HTERT RPE-1 (cell line): Measurements from ENCODE around the gene STX16.

Source experiments
- in situ Hi-C: fragments of 300-500 bp; cut with MboI; formaldehyde crosslinking; loops from 4 replicates; pipeline ENCODE4 v1.14.3; 2020; ENCODE audit warnings: low sequenced_read_pairs

STX16 gene

DNA sequence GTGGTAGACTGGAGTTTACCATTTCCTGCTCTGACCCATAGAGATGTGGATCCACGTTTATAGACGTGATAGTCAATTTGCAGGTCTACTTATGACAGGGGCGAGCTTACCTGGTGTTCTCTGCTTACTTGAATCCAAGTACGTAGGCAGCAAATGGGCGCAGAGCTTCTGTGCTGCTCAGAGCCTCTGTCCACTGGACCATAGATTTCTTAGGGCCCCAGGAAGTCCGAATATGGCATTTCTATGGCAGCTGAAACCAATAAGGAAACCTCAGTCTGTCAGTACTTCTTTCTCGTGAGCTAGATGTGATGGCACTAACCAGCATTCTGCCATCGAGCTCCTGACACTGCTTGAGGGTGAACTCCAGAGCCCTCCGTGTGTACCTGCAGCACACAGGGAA is 22.0 kb downstream of the STX16 start:
- in situ Hi-C loops = no loop called here

DNA sequence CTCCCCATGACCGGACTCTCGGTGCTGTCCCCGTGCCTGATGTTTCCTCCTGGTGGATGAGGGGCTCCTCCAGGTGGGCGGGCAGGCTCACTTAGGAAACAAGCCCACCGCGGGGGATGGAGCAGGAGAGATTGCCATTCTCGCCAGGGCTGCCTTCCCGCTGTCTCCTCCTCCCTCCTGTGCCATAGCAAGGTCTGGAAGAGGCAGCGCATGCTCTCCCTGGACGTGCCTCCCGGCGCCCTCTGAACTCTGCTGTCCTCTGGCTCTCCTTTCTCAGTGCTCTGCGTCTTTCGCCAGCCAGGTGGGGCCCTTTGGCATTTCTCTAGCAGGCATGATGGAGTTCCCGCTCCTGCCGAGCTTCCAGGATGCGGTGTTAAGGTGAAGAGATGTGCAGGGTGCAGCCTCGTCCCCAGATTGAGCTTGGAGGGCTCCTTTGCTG is 24.1 kb downstream of the STX16 start:
- in situ Hi-C loops = no loop called here

DNA sequence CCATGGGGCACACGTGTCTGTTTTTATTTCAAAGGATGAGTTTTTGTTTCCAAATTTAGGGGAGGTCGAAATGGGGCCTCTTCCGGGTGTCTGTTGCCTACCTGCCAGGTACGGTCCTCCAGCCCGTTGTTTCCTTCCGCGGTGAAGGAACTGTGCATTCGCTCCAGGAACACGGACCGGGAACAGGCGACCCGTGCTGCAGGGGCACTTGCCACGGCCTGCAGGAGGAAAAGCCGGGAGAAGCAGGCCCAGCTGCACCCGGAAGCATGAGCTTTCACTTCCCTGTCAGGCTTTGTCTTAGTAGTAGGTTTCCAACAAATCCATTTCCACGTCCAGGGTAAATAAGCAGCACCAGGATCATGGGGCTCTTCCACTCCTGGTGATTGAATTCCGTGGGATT is 24.6 kb downstream of the STX16 start:
- in situ Hi-C loops = no loop called here

DNA sequence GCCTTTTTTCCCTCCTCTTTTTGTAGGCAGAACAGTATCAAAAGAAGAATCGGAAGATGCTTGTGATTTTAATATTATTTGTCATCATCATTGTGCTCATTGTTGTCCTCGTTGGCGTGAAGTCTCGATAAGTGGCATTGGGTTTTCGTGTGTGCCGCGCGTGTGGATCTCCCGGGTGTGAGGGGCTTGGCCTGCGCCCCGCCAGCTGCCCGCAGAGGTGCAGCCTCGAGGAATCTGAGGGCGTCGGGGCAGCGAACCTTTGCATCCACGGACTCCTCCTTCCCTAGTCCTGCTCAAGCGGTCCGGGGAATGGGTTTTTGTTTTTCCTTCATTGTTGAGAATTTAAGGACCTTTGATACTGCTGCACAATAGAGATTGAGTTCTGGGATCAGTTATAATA is 25.1 kb downstream of the STX16 start:
- in situ Hi-C loops = no loop called here

DNA sequence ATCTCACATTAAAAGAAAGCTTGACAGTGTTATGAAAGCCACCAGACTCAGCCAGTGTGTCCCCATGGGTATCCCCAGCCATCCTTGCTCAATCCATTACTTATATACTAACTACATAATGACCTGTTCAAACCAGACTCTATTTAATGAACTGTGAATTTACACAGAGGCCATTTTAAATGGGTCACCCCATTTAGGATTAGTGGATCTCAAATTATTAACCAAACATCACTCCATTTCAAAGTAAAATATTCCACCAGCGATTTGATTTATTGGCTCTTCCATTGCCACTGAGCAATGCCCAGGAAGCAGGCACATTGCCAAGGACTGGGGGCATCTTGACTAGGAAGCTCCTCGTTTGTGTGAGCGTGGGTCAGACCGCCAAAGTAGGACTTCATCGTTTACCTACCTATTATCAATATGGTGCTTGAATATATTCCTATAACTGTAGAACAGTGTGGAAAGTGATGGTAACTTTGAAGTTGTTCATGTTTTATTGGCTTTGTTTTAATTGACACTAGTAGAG is 26.1 kb downstream of the STX16 start:
- in situ Hi-C loops = no loop called here

DNA sequence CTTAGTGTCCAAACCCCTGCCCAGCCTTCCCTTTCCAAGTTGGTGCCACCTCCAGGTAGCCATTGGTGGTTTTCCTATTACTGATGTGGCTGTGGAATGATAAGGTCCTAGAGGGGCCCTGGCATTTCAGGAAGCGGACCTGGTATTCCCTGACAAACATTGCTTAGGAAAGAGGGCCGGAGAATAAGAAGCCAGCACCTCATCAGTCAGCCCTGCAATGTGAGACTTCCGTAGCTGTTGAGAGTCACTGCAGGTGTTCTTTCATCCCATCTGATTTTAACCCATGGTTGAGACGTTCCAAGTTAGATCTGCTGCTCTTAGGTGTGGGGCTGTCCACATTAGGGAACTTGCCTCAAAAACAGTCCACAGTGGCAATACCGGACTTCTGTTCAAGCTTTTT is 26.7 kb downstream of the STX16 start:
- in situ Hi-C loops = no loop called here

DNA sequence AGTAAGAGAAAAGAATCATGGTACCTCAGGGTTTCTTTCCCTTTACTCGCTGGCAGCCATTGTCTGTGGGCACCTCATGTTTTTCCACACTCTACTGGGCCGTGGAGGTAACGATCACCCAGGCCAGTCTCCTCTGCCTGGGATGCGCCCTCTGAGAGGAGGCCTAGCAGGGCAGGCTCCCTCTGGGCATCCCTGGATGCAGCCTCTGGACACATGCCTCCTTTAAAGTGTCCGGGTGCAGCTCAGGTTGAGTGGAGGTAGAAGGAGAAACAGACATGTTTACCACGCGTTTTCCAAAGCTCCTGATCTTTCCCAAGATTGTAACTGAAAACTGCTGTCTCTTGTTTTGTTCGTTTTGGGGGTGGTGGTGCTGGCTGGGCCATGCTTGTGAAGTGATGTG is 27.7 kb downstream of the STX16 start:
- in situ Hi-C loops = no loop called here

DNA sequence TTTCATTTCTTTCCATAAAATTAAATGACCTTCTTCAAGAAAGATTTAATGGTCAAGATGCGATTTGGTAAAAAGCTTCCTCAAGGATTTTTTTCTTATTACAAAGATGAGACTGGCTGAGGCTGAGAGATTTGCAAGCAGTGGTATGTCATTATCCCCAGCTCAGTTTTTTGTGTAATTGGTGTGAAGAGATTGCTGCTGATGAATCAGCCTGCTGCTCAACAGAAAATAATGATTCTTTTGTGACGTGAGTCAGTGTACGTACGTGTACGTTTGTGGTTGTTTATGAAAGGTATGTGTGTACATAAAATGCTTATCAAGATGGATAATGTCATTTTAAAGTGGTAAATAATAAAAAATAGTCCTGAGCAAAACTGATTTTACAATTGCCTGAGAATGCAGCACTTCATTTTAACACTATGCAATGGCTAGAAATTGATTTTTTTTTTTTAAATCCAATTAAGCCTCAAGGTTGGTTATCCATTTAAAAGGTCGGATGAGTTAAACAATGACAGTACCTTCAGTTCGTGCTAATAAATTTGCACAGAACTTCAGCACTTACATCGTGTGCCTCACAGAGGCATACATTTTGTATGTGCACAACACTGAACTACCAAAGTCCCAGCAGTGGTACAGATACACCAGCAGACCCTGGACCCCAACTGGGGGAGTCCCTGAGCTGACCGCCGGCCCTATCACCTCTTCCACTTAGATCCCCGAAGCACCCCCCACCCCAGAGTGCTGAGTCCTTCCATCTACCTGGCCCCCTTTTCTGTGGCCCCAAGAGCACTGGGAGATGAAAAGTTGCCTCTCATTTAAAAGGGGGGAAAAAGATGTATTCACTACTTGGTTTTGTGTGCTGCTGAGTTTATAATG is 31.8 kb downstream of the STX16 start:
- in situ Hi-C loops = no loop called here

DNA sequence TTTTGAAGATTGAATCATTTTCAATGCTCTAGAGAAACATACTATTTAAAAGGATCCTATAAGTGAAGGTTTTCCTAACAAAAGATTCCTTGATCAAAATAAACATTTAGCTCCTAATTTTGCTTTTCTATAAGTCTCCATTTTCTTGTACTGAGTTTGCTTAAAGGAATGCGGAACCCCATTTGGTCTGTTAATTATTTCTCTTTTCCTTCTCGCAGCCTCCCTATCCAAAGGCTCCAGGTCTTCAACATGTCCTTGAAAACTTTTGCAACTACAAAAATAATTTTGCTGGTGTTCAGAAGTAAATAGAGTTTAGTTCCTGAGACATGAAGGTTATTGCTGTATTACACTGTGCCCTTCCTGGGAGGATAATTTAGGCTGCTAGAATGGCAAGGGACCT is 33.2 kb downstream of the STX16 start:
- in situ Hi-C loops = no loop called here

DNA sequence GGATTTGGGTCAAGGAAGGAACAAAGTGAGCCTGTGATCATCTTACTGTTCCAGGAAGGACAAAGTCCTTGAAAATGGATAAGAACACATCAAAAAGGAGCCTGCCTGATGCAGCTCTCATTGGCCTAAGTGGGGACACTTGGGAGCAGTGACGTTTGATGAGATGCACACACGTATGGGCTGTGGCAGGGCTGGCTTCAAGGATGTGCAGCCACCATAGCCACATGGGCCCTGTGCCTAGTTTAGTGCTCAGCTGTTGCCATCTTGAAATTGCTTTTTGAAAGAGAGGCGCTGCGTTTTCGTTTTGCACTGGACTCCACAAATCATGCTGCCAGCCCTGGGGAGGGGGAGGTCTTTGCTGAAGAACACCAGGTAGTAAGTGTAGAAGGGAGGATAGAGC is 34.9 kb downstream of the STX16 start:
- in situ Hi-C loops = no loop called here

DNA sequence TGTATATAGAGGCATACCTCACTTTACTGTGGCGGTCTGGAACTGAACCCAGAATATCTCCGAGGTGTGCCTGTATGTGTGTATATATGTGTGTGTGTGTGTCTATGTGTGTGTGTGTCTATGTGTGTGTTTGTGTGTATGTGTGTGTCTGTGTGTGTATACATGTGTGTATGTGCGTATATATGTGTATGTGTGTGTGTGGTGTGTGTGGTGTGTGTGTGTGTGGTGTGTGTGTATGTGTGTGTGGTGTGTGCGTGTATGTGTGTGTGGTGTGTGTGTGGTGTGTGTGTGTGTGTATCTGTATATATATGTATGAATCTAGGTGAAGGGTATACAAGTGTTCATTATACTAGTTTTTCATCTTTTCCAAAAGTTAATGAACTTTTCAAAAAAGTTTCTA is 37.3 kb downstream of the STX16 start:
- in situ Hi-C loops = no loop called here

DNA sequence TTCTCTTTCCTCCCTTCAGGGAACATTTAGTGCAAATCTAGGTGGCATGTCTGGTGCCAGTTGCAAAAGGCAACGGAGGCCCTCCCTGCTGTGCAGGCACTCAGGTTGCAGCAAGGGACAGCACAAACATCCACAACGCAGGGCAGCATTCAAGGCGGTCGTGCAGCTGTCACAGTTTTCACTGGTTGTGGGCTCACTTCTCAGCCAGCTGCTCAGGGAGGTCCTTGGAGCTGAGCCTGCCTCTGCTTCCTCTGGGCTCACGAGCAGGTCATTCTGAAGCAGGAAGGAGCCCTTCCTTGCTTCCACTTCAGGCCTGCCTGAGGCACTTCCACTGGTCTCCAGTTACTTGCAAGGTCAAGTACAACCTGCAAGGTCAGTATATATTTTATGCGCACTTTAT is 37.8 kb downstream of the STX16 start:
- in situ Hi-C loops = no loop called here

DNA sequence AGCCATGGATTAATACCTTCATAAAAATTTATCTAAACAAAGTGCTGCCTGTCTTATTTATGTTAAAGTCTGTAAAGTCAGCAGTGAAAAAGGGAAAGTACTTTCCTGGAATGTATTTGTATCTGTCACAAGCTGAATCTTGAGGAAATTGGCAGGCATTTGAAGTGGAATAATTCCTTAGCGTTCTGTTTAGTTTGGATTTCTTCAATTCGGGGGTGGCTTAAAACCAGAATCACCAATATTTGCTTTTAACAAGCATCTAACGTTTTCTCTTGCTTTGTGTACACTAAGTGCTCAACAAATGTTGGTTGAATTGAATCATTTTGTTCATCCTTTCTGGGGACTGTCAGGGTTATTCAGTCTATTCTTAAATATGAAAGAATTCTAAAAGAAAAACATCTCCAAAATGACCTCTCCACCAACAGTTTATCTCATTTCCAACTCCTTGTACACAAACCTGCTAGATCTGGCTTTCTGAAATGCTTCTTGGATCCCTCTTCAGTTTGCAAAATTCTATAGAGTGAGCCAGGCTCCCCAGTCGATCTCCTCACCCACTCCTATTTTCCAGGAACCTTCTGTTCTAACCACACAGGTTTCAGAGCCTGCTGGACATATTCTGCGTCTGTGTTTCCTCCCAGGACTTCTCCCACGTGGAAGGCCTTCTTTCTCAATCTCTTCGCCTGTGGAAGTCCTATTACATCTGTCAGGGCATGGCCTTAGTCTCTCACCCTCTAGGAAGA is 39.5 kb downstream of the STX16 start:
- in situ Hi-C loops = no loop called here

DNA sequence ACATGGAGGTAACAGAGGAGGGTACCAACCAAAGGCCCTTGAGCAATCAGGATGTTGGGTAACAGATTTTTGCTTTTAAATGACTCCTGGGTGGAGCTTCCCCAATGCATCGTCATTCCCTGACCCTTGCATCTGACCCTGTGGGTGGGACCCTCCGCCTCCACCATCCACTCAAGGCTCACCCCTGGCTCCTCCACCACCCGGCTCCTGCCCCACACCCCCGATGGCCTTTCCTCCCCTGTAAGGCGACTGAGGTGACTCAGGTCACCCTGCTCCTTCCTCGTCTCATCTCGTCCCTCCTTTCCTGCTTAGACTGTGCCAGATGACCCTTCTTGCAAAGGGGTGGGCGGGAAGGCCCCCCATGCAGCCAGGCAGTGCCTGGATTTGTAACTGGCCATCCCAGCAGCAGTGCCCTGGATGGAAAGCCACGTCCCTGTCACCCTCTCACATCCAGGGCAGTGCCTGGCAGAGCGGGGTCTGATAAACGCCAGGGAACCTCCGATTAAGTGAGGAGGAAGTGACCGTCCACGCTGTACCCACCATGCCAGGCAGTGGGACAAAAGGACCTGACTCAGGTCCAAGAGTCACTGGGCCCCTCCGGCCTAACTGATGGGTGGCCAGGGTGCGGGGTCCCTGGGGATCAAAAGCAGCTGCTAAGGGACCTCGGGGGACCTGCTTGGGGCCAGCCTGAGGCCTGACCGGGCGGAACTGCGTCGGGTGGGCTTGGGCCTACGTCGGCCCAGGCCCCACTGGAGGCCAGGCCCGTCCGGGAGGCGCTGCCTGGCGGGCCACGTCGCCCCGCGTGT is 40.9 kb downstream of the STX16 start:
- in situ Hi-C loops = no loop called here

DNA sequence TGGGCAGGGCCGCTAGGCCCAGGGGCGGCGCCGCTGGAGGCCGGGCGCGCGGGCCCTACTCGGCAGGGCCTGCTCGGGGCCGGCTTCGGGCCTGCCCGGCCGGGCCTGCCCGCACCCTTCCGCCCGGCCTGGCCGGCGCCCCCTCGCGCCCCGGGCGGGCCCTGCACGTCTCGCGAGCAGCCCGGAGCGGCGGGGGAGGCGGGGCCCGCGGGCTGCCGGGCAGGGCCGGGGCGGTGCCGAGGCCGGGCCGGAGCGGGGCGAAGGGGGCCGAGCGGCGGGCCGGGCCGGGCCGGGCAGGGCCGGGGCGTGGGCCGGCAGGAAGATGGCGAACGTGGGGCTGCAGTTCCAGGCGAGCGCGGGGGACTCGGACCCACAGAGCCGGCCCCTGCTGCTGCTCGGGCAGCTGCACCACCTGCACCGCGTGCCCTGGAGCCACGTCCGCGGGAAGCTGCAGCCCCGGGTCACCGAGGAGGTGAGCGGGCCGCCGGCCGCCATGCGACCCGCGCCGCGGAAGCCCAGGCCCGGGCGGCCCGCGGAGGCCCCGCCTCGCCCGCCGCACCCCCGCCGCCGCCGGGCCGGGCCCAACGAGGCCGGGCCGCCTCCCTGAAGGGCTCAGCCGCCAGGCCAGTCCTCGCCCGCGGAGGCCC is 41.6 kb downstream of the STX16 start, which contains the start of gene NPEPL1:
Gene NPEPL1 (plus strand): TSS at position 222 of the 647 bp plus-strand sequence. CDS start 101 bp downstream, at position 323.
- in situ Hi-C loops = no loop called here

DNA sequence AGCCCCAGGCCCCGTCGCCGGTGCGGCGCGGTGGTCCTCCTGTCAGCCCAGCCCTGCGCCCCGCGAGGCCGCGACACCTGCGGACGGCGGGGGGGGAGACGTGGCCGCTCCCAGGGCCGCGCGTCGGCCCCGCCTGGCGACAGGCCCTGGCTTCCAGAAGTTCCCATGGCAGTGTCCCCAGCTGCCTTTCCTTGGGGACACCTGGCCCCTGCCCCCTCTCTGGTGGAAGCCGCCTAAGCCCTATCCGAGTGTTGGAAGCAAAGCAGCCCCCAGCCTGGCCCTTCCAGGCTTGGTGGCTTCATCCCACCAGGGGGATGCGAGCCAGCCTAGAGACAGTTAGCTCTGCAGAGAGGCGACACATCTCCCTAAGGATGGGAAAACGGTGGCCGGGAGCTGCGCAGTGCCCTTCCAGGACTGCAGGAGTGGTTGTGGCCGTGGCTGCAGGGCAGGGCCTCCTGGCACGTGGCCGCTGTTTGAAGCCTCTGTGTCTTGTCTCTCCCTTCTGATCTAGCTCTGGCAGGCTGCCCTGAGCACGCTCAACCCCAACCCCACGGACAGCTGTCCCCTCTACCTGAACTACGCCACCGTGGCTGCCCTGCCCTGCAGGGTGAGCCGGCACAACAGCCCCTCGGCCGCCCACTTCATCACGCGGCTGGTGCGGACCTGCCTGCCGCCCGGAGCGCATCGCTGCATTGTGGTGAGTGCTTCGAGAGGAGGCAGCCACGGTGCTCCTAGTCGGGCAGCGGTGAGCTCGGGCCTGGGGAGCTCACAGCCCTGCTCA is 42.3 kb downstream of the STX16 start:
- in situ Hi-C loops = no loop called here

DNA sequence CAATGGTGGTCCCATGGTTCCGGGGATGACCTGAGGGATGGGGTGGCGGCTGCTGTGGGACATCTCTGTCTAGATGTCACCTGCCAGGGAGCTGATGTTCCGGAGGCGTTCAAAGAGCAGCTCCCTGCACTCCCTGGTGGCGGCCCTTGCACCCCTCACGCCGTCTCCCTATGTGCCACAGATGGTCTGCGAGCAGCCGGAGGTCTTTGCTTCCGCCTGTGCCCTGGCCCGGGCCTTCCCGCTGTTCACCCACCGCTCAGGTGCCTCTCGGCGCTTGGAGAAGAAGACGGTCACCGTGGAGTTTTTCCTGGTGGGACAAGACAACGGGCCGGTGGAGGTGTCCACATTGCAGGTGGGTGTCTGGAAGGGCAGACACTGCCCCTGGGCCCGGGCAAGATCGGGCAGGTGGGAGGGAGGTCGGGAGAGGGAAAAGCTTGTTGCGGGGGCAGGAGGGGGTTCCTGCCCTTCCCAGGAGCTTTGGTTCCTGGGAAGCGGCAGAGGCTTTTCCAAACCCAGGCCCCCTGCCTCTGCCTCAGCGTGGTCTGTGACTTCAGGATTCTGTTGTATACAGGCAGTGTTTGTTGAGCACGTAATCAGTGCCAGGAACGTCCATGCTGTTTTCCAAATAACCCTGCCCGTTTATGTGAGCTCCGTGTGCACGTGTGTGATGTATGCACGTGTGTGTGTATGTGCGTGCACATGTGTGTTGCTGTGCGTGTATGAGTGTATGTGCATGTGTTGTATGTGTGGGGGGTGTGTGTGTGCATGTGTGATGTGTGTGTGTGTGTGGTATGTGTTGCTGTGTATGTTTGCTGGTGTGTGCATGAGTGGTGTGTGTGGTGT is 43.4 kb downstream of the STX16 start:
- in situ Hi-C loops = no loop called here

DNA sequence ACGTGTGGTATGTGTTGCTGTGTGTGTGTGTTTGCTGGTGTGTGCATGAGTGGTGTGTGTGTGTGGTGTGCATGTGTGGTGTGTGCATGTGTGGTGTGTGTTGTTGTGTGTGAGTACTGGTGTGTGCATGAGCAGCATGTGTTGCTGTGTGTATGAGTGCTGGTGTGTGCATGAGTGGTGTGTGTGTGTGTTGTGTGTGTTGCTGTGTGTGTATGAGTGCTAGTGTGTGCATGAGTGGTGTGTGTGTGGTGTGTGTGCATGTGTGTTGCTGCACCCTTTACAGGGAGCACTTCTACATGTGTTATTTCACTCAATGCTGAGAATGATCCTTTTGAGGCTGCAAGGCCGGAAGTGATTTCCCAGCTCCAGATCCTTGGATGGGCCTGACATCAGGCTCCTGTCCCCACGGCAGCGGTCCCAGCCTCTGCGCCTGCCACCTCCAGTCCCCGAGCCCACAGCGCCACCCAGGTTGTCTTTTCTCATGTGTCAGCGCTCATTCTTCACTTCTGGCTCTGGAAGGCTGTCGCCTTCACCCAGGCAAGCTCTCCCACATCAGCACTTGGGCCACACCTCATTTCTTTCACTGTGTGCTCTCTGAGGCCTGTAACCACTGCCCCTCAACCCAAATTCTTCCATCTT is 44.1 kb downstream of the STX16 start:
- in situ Hi-C loops = no loop called here
